GM12878 (cell line): ENCODE results near the gene BNIP2. TPM values are rescaled to one million over a fixed set of nuclear protein-coding genes. Genes with fewer than 3 reads are reported as not detected.

Experiments
- ATAC-seq: fragments of 200-7000 bp; cut with Tn5 transposase; 3 replicates; pipeline ENCODE4 v1.9.1; 2020; ENCODE audit warnings: mild to moderate bottlenecking, moderate library complexity
- Bru-seq: library from RNA; stranded (reverse); fragments of 400-500 nt; gene quantifications from one replicate; lab custom pipeline; 2021; lab: Mats Ljungman, UMichigan
- BruChase-seq, 2 experiments: library from RNA; stranded (reverse); fragments of 400-500 nt; gene quantifications; one replicate each; lab custom pipeline; 2021; lab: Mats Ljungman, UMichigan
- BruUV-seq: library from RNA; stranded (reverse); fragments of 400-500 nt; replicated peaks from 2 replicates; lab custom pipeline; 2021; lab: Mats Ljungman, UMichigan
- CTCF ChIA-PET: fragments of 300-600 bp; sonication (Branson Sonifier 250); formaldehyde crosslinking; extraction: SDS; loops from one replicate; lab custom pipeline; 2021; ENCODE audit warnings: inconsistent platforms; lab: Yijun Ruan, JAX
- POLR2A ChIA-PET: fragments of 350-600 bp; formaldehyde crosslinking; extraction: SDS; loops from one replicate; lab custom pipeline; 2021; ENCODE audit warnings: inconsistent platforms; lab: Charles Lee
- RAD21 ChIA-PET: fragments of 300-600 bp; sonication (Branson Sonifier 250); formaldehyde crosslinking; loops from one replicate; lab custom pipeline; 2023; ENCODE audit warnings: antibody characterized with exemption; ENCODE audit not compliant: unreplicated experiment; lab: Charles Lee
- SMC1A ChIA-PET: fragments of 300-600 bp; sonication (Branson Sonifier 250); formaldehyde crosslinking; loops from one replicate; lab custom pipeline; 2023; ENCODE audit not compliant: unreplicated experiment, uncharacterized antibody; lab: Charles Lee
- DNase-seq: peaks from one replicate; pipeline ENCODE4 v3.0.0-alpha.2; 2011; ENCODE audit warnings: low read depth, low spot score
- FAIRE-seq: peaks from 3 replicates; lab custom pipeline; 2011; peaks lifted over from hg19 to GRCh38; lab: Jason Lieb, UNC
- H2AFZ ChIP-seq: 2 replicates; pipeline ENCODE4 v1.6.0; 2011; ENCODE audit warnings: low read depth, low read length, control low read depth; ENCODE audit not compliant: control insufficient read depth
- H3K27ac ChIP-seq: 2 replicates; pipeline ENCODE4 v1.5.1; 2011; ENCODE audit warnings: control low read depth; ENCODE audit not compliant: control insufficient read depth, insufficient read depth
- H3K27me3 ChIP-seq, 2 experiments: replicated peaks in 1 of 2; 2 replicates each; pipeline versions ENCODE4 v1.6.0 to v1.6.1; 2011; ENCODE audit warnings: low read length in 1 of 2; ENCODE audit not compliant: control insufficient read depth in 2 of 2, insufficient read depth in 2 of 2
- H3K36me3 ChIP-seq, 2 experiments: 2 replicates each; pipeline ENCODE4 v1.5.1; 2011; ENCODE audit warnings: low read length in 1 of 2; ENCODE audit not compliant: control insufficient read depth in 2 of 2, insufficient read depth in 2 of 2
- H3K4me1 ChIP-seq: 2 replicates; pipeline ENCODE4 v1.6.1; 2011; ENCODE audit warnings: mild to moderate bottlenecking, low read length, moderate library complexity, mixed read lengths; ENCODE audit not compliant: control insufficient read depth, insufficient read depth
- H3K4me2 ChIP-seq: 2 replicates; pipeline ENCODE4 v1.6.0; 2011; ENCODE audit warnings: control low read depth; ENCODE audit not compliant: control insufficient read depth, insufficient read depth
- H3K4me3 ChIP-seq: fragments of 200-600 bp; sonication (generic); 2 replicates; pipeline ENCODE4 v1.5.1; 2016
- H3K79me2 ChIP-seq: 2 replicates; pipeline ENCODE4 v1.6.0; 2011; ENCODE audit warnings: low read length; ENCODE audit not compliant: control insufficient read depth, insufficient read depth
- H3K9ac ChIP-seq: 2 replicates; pipeline ENCODE4 v1.8.0; 2011; ENCODE audit warnings: low read length, control low read depth, mixed read lengths; ENCODE audit not compliant: control insufficient read depth, insufficient read depth
- H3K9me3 ChIP-seq: replicated peaks from 3 replicates; pipeline ENCODE4 v1.5.1; 2011; ENCODE audit warnings: mild to moderate bottlenecking, low read length; ENCODE audit not compliant: control insufficient read depth, insufficient read depth
- H4K20me1 ChIP-seq: 2 replicates; pipeline ENCODE4 v1.6.0; 2011; ENCODE audit not compliant: control insufficient read depth, insufficient read depth
- BACH1 ChIP-seq: fragments of 450-650 bp; IDR thresholded peaks from 2 replicates; pipeline ENCODE4 v1.6.1; 2017; ENCODE audit warnings: mild to moderate bottlenecking, borderline replicate concordance
- CHD2 ChIP-seq: IDR thresholded peaks from 2 replicates; pipeline ENCODE4 v1.6.1; 2011; ENCODE audit warnings: low read depth, low read length, improper control_type of control experiment, borderline replicate concordance
- DPF2 ChIP-seq: fragments of 450-650 bp; IDR thresholded peaks from 2 replicates; pipeline ENCODE4 v1.6.1; 2017; ENCODE audit warnings: mild to moderate bottlenecking
- KLF5 ChIP-seq: fragments of 450-650 bp; IDR thresholded peaks from 2 replicates; pipeline ENCODE4 v1.6.1; 2014; ENCODE audit warnings: mild to moderate bottlenecking; ENCODE audit not compliant: partially characterized antibody
- MXI1 ChIP-seq: fragments of 150-350 bp; IDR thresholded peaks from 2 replicates; pipeline ENCODE4 v1.6.1; 2011; ENCODE audit warnings: low read depth, mild to moderate bottlenecking, inconsistent platforms, low read length, improper control_type of control experiment
- MYC ChIP-seq: IDR thresholded peaks from 2 replicates; pipeline ENCODE4 v1.6.1; 2011; ENCODE audit warnings: mild to moderate bottlenecking, low read length, moderate library complexity, inconsistent platforms; ENCODE audit not compliant: insufficient read depth, insufficient replicate concordance, insufficient read length, severe bottlenecking
- NFXL1 ChIP-seq: fragments of 450-650 bp; IDR thresholded peaks from 2 replicates; pipeline ENCODE4 v1.6.1; 2017; ENCODE audit warnings: antibody characterized with exemption, mild to moderate bottlenecking, borderline replicate concordance
- RCOR1 ChIP-seq: conservative IDR thresholded peaks from 2 replicates; pipeline ENCODE4 v1.6.1; 2012; ENCODE audit warnings: low read depth, low read length, improper control_type of control experiment
- TCF7 ChIP-seq: IDR thresholded peaks from 2 replicates; pipeline ENCODE4 v1.6.1; 2014; ENCODE audit warnings: antibody characterized with exemption, borderline replicate concordance
- WGBS: methylation state at CpG from one replicate; pipeline ENCODE4 v1.1.6; 2016; ENCODE audit warnings: low lambda C conversion rate; ENCODE audit not compliant: insufficient replicate concordance, insufficient coverage; ENCODE audit errors: missing lambda C conversion rate; 5-methylcytosine and 5-hydroxymethylcytosine counted together
- in situ Hi-C: fragments of 300-500 bp; cut with MboI; formaldehyde crosslinking; loops from 9 replicates; pipeline ENCODE4 v1.14.3; 2018; ENCODE audit warnings: mixed read lengths
- intact Hi-C: fragments of 100-400 bp; cut with micrococcal nuclease; formaldehyde crosslinking; loops from one replicate; pipeline ENCODE4 v1.14.2; 2022; ENCODE audit not compliant: unreplicated experiment
- long read RNA-seq, 2 experiments: library from polyadenylated mRNA; unstranded; transcript quantifications; one replicate each; pipeline ENCODE4 v2.0.0, GENCODE V29; 2019 to 2020
- polyA minus RNA-seq, 3 experiments: library from RNA; depleted of rRNA, polyadenylated mRNA; stranded (reverse); fragments of >200 nt; gene quantifications; 2 replicates each; pipeline ENCODE4 v1.2.3, GENCODE V29; 2011
- polyA plus RNA-seq, 11 experiments: library from polyadenylated mRNA; depleted of rRNA in 4 of 11; unstranded in 6 of 11; stranded (reverse) in 5 of 11; fragments of >200 nt; fragmentation: Nextera tagmentation in 4 of 11; fragmentation: Illumina TruSeq in 1 of 11; extraction: Ambion mirVana in 4 of 11; extraction: Trizol in 1 of 11; gene quantifications; 1 replicate in 1 of 11; 2 replicates in 10 of 11; pipeline versions ENCODE4 v1.2.1 to v1.2.3, GENCODE V29; 2011 to 2016; ENCODE audit warnings: inconsistent platforms in 2 of 11, missing spikeins in 2 of 11, low read depth in 1 of 11
- total RNA-seq, 4 experiments: library from RNA; depleted of rRNA in 3 of 4; stranded (reverse); fragments of >200 nt in 3 of 4; fragmentation: Illumina TruSeq in 1 of 4; extraction: Trizol in 1 of 4; gene quantifications; 2 replicates each; pipeline versions ENCODE4 v1.2.1 to v1.2.3, GENCODE V29; 2013 to 2021
- TF ChIP-seq, protein P1 (sequence below): IDR thresholded peaks from 2 replicates; pipeline ENCODE4 v1.6.1; 2011; ENCODE audit warnings: borderline replicate concordance, low read depth, mild to moderate bottlenecking, moderate library complexity, mixed read lengths, low read length; ENCODE audit not compliant: insufficient read depth; ENCODE audit errors: extremely low read length
- TF ChIP-seq, protein P2 (sequence below): IDR thresholded peaks from 2 replicates; pipeline ENCODE4 v1.6.1; 2012; ENCODE audit warnings: mild to moderate bottlenecking, low read depth, low read length

The BNIP2 gene, protein sequence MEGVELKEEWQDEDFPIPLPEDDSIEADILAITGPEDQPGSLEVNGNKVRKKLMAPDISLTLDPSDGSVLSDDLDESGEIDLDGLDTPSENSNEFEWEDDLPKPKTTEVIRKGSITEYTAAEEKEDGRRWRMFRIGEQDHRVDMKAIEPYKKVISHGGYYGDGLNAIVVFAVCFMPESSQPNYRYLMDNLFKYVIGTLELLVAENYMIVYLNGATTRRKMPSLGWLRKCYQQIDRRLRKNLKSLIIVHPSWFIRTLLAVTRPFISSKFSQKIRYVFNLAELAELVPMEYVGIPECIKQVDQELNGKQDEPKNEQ
- total RNA-seq (2013; cell fraction: nucleolus; rRNA removed): 109 and 110 TPM in 2 replicates
- total RNA-seq (2014; rRNA removed) (61.2 and 68.1 TPM in 2 replicates), total RNA-seq (2014; rRNA removed; fragmentation: Illumina TruSeq; extraction: Trizol) (88.3 and 90.2 TPM in 2 replicates), total RNA-seq (2021) (60.2 and 63.1 TPM in 2 replicates), polyA plus RNA-seq (2011; rRNA removed) (51.8 and 86.2 TPM in 2 replicates), polyA plus RNA-seq (2014; fragmentation: Illumina TruSeq; extraction: Trizol) (82.4 and 103 TPM in 2 replicates), polyA plus RNA-seq (2014; fragmentation: Nextera tagmentation; extraction: Ambion mirVana) (10 to 100 TPM; 29.9 to 58.5 TPM), polyA plus RNA-seq (2014; rRNA removed) (64.5 and 74.2 TPM in 2 replicates), polyA plus RNA-seq (2016; fragmentation: Nextera tagmentation; extraction: Ambion mirVana) (100 to 1,000 TPM; 113 to 122 TPM), polyA minus RNA-seq (2011; rRNA and poly(A)+ RNA removed) (11.2 and 23.2 TPM in 2 replicates), Bru-seq, nascent RNA (percentile 95 among the genes with signal in this experiment), BruChase-seq, experiment 1, labeled RNA remaining after a 6-hour chase (percentile 96 among the genes with signal in this experiment), BruChase-seq, experiment 2, labeled RNA remaining after a 2-hour chase (percentile 97 among the genes with signal in this experiment)
- 19.6 TPM for polyA plus RNA-seq (2011; ENCODE audit: low read depth)
- polyA plus RNA-seq (2011; cell fraction: cytosol; rRNA removed): 22.8 and 49.6 TPM in 2 replicates
- polyA plus RNA-seq (2011; cell fraction: nucleus; rRNA removed): 20.1 and 44.3 TPM in 2 replicates
- 40.0 and 41.6 TPM in 2 replicates for polyA plus RNA-seq (2012)
- polyA minus RNA-seq (2011; cell fraction: cytosol; rRNA and poly(A)+ RNA removed): 18.8 and 22.9 TPM in 2 replicates
- 16.2 and 27.7 TPM in 2 replicates for polyA minus RNA-seq (2011; cell fraction: nucleus; rRNA and poly(A)+ RNA removed)
- long read RNA-seq, experiment 1, full-length matches to known transcripts: 69 of 90 reads
- long read RNA-seq, experiment 1, partial matches to known transcripts: 3 of 90 reads
- long read RNA-seq, experiment 1, other reads (novel, unspliced or antisense): 18 of 90 reads
- long read RNA-seq, experiment 2, full-length matches to known transcripts: 199 of 258 reads
- long read RNA-seq, experiment 2, partial matches to known transcripts: 28 of 258 reads
- long read RNA-seq, experiment 2, other reads (novel, unspliced or antisense): 31 of 258 reads

DNA sequence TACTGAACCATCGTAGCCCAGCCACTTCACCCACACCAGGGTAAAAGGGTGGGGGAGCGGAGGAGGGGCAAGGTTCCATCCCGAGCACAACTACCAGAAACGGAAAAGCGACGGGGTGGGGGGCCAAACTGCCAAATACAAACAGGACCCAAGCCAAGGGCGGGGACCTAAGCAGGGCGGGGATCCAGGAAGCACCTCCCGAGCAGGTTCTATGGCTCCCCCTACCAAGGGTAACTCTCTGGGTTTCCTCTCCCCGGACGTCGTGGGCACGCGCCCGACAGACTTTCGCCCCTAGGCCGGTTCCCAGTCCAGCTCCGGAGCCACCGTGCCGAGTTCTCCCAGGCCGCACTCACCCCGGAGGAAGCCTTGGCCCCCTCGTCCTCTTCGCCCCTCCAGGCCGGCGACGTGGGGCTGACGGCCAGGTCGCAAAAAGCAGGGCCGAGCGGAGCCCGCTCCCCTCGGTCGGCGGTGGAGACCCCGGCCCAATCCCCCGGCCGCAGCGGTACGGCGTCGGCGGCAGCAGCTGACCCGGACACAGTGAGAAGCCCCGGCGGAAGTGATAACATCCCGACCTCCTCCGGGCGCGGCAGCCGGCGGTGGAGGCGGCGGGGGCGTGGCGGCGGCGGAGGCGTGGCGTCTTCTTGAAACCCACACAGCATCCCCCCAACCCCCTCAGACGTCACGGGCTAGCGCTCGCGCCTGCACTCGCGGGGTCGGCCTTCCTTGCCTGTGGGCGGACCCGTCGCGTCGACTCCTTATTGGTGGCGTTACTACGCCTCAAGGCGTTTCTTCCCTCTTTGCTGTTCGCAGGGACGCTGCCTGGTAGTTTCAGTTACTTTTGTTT is at the start of gene BNIP2:
BNIP2 (minus strand) TSS at position 539 of the 844 bp plus-strand sequence. CDS start 6,863 bp downstream, outside the sequence.
- Histone ChIP-seq H3K79me2 (peaks cover 51% of the 10 kb centered on the region), H3K4me2 (peak within 1 kb of the TSS; percentile 98), H4K20me1 (no peaks in the 10 kb centered on the region), H2AFZ (peak within 1 kb of the TSS; percentile 79), H3K9ac (peak within 1 kb of the TSS; percentile 98), H3K4me1 (peaks cover 9% of the 10 kb centered on the region), H3K4me3 (peak within 1 kb of the TSS; percentile 94), H3K27me3 (no peaks in the 10 kb centered on the region), H3K27ac (peak within 1 kb of the TSS; percentile 98), H3K36me3 (no peaks in the 10 kb centered on the region), H3K9me3 (no peaks in the 10 kb centered on the region)
- DNase-seq: peak; percentile 92
- FAIRE-seq: peak; percentile 95
- intact Hi-C loops (loop anchor here (5.0 kb wide), 1 partner anchor 708 kb away; the partner anchor contains the start of gene ANXA2), in situ Hi-C loops (no loop called here)
- ATAC-seq: peak; percentile 91
- POLR2A ChIA-PET: interaction anchor here (0.5 kb wide), 1 partner anchor 713 kb away, joined by 6 read pairs; no protein-coding TSS in a partner anchor
- BruUV-seq: TSS peak; percentile 82
- 1% methylated on average over 75 of the region's 78 CpGs for WGBS
- SMC1A ChIA-PET: interaction anchor here (1.7 to 2.1 kb wide), 2 partner anchors 32 to 156 kb away, joined by 6 to 7 read pairs; partner anchors contain the start of gene GTF2A2
- RAD21 ChIA-PET: interaction anchor here (1.1 to 2.7 kb wide), 3 partner anchors 31 to 637 kb away, joined by 3 to 10 read pairs (median 4); partner anchors contain the start of gene GTF2A2
- CTCF ChIA-PET: interaction anchor here (0.7 to 4.8 kb wide), 7 partner anchors 35 to 705 kb away, joined by 3 to 44 read pairs (median 16); no protein-coding TSS in a partner anchor
- no peak; the same call in 1 of the 2 replicates for TF ChIP-seq BACH1
- TF ChIP-seq, protein P1, sequence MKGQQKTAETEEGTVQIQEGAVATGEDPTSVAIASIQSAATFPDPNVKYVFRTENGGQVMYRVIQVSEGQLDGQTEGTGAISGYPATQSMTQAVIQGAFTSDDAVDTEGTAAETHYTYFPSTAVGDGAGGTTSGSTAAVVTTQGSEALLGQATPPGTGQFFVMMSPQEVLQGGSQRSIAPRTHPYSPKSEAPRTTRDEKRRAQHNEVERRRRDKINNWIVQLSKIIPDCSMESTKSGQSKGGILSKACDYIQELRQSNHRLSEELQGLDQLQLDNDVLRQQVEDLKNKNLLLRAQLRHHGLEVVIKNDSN: no peak
- TF ChIP-seq, protein P2, sequence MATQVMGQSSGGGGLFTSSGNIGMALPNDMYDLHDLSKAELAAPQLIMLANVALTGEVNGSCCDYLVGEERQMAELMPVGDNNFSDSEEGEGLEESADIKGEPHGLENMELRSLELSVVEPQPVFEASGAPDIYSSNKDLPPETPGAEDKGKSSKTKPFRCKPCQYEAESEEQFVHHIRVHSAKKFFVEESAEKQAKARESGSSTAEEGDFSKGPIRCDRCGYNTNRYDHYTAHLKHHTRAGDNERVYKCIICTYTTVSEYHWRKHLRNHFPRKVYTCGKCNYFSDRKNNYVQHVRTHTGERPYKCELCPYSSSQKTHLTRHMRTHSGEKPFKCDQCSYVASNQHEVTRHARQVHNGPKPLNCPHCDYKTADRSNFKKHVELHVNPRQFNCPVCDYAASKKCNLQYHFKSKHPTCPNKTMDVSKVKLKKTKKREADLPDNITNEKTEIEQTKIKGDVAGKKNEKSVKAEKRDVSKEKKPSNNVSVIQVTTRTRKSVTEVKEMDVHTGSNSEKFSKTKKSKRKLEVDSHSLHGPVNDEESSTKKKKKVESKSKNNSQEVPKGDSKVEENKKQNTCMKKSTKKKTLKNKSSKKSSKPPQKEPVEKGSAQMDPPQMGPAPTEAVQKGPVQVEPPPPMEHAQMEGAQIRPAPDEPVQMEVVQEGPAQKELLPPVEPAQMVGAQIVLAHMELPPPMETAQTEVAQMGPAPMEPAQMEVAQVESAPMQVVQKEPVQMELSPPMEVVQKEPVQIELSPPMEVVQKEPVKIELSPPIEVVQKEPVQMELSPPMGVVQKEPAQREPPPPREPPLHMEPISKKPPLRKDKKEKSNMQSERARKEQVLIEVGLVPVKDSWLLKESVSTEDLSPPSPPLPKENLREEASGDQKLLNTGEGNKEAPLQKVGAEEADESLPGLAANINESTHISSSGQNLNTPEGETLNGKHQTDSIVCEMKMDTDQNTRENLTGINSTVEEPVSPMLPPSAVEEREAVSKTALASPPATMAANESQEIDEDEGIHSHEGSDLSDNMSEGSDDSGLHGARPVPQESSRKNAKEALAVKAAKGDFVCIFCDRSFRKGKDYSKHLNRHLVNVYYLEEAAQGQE: no peak
- no peak for TF ChIP-seq RCOR1
- TF ChIP-seq TCF7: no peak
- no peak for TF ChIP-seq NFXL1
- peak; percentile 46; the same call in 1 of the 2 replicates for TF ChIP-seq MXI1
- peak; percentile 75; the same call in 1 of the 2 replicates for TF ChIP-seq DPF2
- peak; percentile 75 for TF ChIP-seq CHD2
- TF ChIP-seq KLF5: no peak
- TF ChIP-seq MYC: no peak
